Measurements from ENCODE around the gene KCTD13. TPM values are rescaled to one million over a fixed set of nuclear protein-coding genes. Genes with fewer than 3 reads are reported as not detected.
"Not testable (repeated sequence)": the region's sequence is repeated elsewhere in the genome, so short reads cannot be mapped to it uniquely, and the experiment has no call there.

Gene KCTD13
- polyA plus RNA-seq, 2 donors = 10.1 to 15.5 TPM

- WGBS, 2 donors = 85 to 90% methylated on average over 3 of the region's 3 CpGs
- Histone ChIP-seq H3K4me3 (ENCODE audit: low read depth in 1 of 2, low read length in 2 of 2) (no peak overlapping the region), H3K4me1 (ENCODE audit: control insufficient read depth in 2 of 2, insufficient read depth in 2 of 2, low read length in 1 of 2) (no peaks in the 10 kb centered on the region), H3K27me3 (ENCODE audit: control insufficient read depth in 1 of 2, insufficient read depth in 2 of 2, low read length in 2 of 2) (peaks cover 0 to 8% of the 10 kb centered on the region in 2 donors), H3K36me3 (ENCODE audit: control insufficient read depth in 2 of 2, insufficient read depth in 2 of 2, low read length in 1 of 2) (no peaks in the 10 kb centered on the region), H3K27ac (ENCODE audit: low read depth in 2 of 2, low read length in 1 of 2) (no peak overlapping the region), H3K9me3 (ENCODE audit: control insufficient read depth in 2 of 2, insufficient read depth in 1 of 2, low read depth in 1 of 2, low read length in 1 of 2) (no peaks in the 10 kb centered on the region)
Observed at GRCh38 chr16:29893553-29893952, 32.5 kb downstream of the KCTD13 start.

GRCh38 chr16:29892458-29892813 lies 33.6 kb downstream of the KCTD13 start:
- Histone ChIP-seq H3K9me3 (ENCODE audit: control insufficient read depth in 2 of 2, insufficient read depth in 1 of 2, low read depth in 1 of 2, low read length in 1 of 2) (no peaks in the 10 kb centered on the region), H3K36me3 (ENCODE audit: control insufficient read depth in 2 of 2, insufficient read depth in 2 of 2, low read length in 1 of 2) (no peaks in the 10 kb centered on the region), H3K4me3 (ENCODE audit: low read depth in 1 of 2, low read length in 2 of 2) (no peak overlapping the region), H3K27me3 (ENCODE audit: control insufficient read depth in 1 of 2, insufficient read depth in 2 of 2, low read length in 2 of 2) (no peaks in the 10 kb centered on the region), H3K4me1 (ENCODE audit: control insufficient read depth in 2 of 2, insufficient read depth in 2 of 2, low read length in 1 of 2) (no peaks in the 10 kb centered on the region), H3K27ac (ENCODE audit: low read depth in 2 of 2, low read length in 1 of 2) (no peak overlapping the region)
- WGBS, 2 donors = 83 to 91% methylated on average over 6 of the region's 6 CpGs

- H3K27ac ChIP-seq (ENCODE audit: low read depth in 2 of 2, low read length in 1 of 2) = no peak overlapping the region
- no peaks in the 10 kb centered on the region for H3K9me3 ChIP-seq (ENCODE audit: control insufficient read depth in 2 of 2, insufficient read depth in 1 of 2, low read depth in 1 of 2, low read length in 1 of 2)
- no peaks in the 10 kb centered on the region for H3K36me3 ChIP-seq (ENCODE audit: control insufficient read depth in 2 of 2, insufficient read depth in 2 of 2, low read length in 1 of 2)
- H3K4me1 ChIP-seq (ENCODE audit: control insufficient read depth in 2 of 2, insufficient read depth in 2 of 2, low read length in 1 of 2) = no peaks in the 10 kb centered on the region
- H3K27me3 ChIP-seq (ENCODE audit: control insufficient read depth in 1 of 2, insufficient read depth in 2 of 2, low read length in 2 of 2) = no peaks in the 10 kb centered on the region
- 68 to 77% methylated on average over 10 of the region's 10 CpGs for WGBS, 2 donors
- no peak overlapping the region for H3K4me3 ChIP-seq (ENCODE audit: low read depth in 1 of 2, low read length in 2 of 2)
Observed at GRCh38 chr16:29891525-29892457, 34.2 kb downstream of the KCTD13 start.

GRCh38 chr16:29889372-29889771 lies 36.7 kb downstream of the KCTD13 start:
- H3K27ac ChIP-seq (ENCODE audit: low read depth in 2 of 2, low read length in 1 of 2); H3K4me1 ChIP-seq (ENCODE audit: control insufficient read depth in 2 of 2, insufficient read depth in 2 of 2, low read length in 1 of 2); H3K36me3 ChIP-seq (ENCODE audit: control insufficient read depth in 2 of 2, insufficient read depth in 2 of 2, low read length in 1 of 2); H3K27me3 ChIP-seq (ENCODE audit: control insufficient read depth in 1 of 2, insufficient read depth in 2 of 2, low read length in 2 of 2); H3K4me3 ChIP-seq (ENCODE audit: low read depth in 1 of 2, low read length in 2 of 2); H3K9me3 ChIP-seq (ENCODE audit: control insufficient read depth in 2 of 2, insufficient read depth in 1 of 2, low read depth in 1 of 2, low read length in 1 of 2): not testable (repeated sequence)
- WGBS, 2 donors = 91 to 93% methylated on average over 3 of the region's 3 CpGs

GRCh38 chr16:29883987-29884386 lies 42.0 kb downstream of the KCTD13 start:
- no peaks in the 10 kb centered on the region for H3K9me3 ChIP-seq (ENCODE audit: control insufficient read depth in 2 of 2, insufficient read depth in 1 of 2, low read depth in 1 of 2, low read length in 1 of 2)
- no peaks in the 10 kb centered on the region for H3K4me1 ChIP-seq (ENCODE audit: control insufficient read depth in 2 of 2, insufficient read depth in 2 of 2, low read length in 1 of 2)
- H3K4me3 ChIP-seq (ENCODE audit: low read depth in 1 of 2, low read length in 2 of 2) = no peak overlapping the region
- WGBS, 2 donors = 83% methylated on average over 6 of the region's 6 CpGs
- H3K36me3 ChIP-seq (ENCODE audit: control insufficient read depth in 2 of 2, insufficient read depth in 2 of 2, low read length in 1 of 2) = no peaks in the 10 kb centered on the region
- no peaks in the 10 kb centered on the region for H3K27me3 ChIP-seq (ENCODE audit: control insufficient read depth in 1 of 2, insufficient read depth in 2 of 2, low read length in 2 of 2)
- H3K27ac ChIP-seq (ENCODE audit: low read depth in 2 of 2, low read length in 1 of 2) = no peak overlapping the region

- 85 to 93% methylated on average over 3 of the region's 3 CpGs for WGBS, 2 donors
- H3K27me3 ChIP-seq (ENCODE audit: control insufficient read depth in 1 of 2, insufficient read depth in 2 of 2, low read length in 2 of 2) = peaks cover 0 to 12% of the 10 kb centered on the region in 2 donors
- H3K4me3 ChIP-seq (ENCODE audit: low read depth in 1 of 2, low read length in 2 of 2) = no peak overlapping the region
- H3K9me3 ChIP-seq (ENCODE audit: control insufficient read depth in 2 of 2, insufficient read depth in 1 of 2, low read depth in 1 of 2, low read length in 1 of 2) = peaks cover 0 to 6% of the 10 kb centered on the region in 2 donors
- H3K4me1 ChIP-seq (ENCODE audit: control insufficient read depth in 2 of 2, insufficient read depth in 2 of 2, low read length in 1 of 2) = no peaks in the 10 kb centered on the region
- no peak overlapping the region for H3K27ac ChIP-seq (ENCODE audit: low read depth in 2 of 2, low read length in 1 of 2)
- H3K36me3 ChIP-seq (ENCODE audit: control insufficient read depth in 2 of 2, insufficient read depth in 2 of 2, low read length in 1 of 2) = no peaks in the 10 kb centered on the region
Observed at GRCh38 chr16:29881050-29881449, 45.0 kb downstream of the KCTD13 start.

- WGBS, 2 donors = 92 to 93% methylated on average over 14 of the region's 14 CpGs
- H3K36me3 ChIP-seq (ENCODE audit: control insufficient read depth in 2 of 2, insufficient read depth in 2 of 2, low read length in 1 of 2) = no peaks in the 10 kb centered on the region
- H3K27ac ChIP-seq (ENCODE audit: low read depth in 2 of 2, low read length in 1 of 2) = no peak overlapping the region
- peaks cover 0 to 13% of the 10 kb centered on the region in 2 donors for H3K27me3 ChIP-seq (ENCODE audit: control insufficient read depth in 1 of 2, insufficient read depth in 2 of 2, low read length in 2 of 2)
- no peak overlapping the region for H3K4me3 ChIP-seq (ENCODE audit: low read depth in 1 of 2, low read length in 2 of 2)
- peaks cover 0 to 6% of the 10 kb centered on the region in 2 donors for H3K9me3 ChIP-seq (ENCODE audit: control insufficient read depth in 2 of 2, insufficient read depth in 1 of 2, low read depth in 1 of 2, low read length in 1 of 2)
- no peaks in the 10 kb centered on the region for H3K4me1 ChIP-seq (ENCODE audit: control insufficient read depth in 2 of 2, insufficient read depth in 2 of 2, low read length in 1 of 2)
Observed at GRCh38 chr16:29878172-29878571, 47.9 kb downstream of the KCTD13 start.

GRCh38 chr16:29877266-29877961 lies 48.6 kb downstream of the KCTD13 start:
- no peaks in the 10 kb centered on the region for H3K36me3 ChIP-seq (ENCODE audit: control insufficient read depth in 2 of 2, insufficient read depth in 2 of 2, low read length in 1 of 2)
- WGBS, 2 donors = 19 to 40% methylated on average over 25 to 28 of the region's 28 CpGs
- no peak overlapping the region for H3K4me3 ChIP-seq (ENCODE audit: low read depth in 1 of 2, low read length in 2 of 2)
- peaks cover 0 to 6% of the 10 kb centered on the region in 2 donors for H3K9me3 ChIP-seq (ENCODE audit: control insufficient read depth in 2 of 2, insufficient read depth in 1 of 2, low read depth in 1 of 2, low read length in 1 of 2)
- H3K27me3 ChIP-seq (ENCODE audit: control insufficient read depth in 1 of 2, insufficient read depth in 2 of 2, low read length in 2 of 2) = peaks cover 0 to 13% of the 10 kb centered on the region in 2 donors
- no peak overlapping the region for H3K27ac ChIP-seq (ENCODE audit: low read depth in 2 of 2, low read length in 1 of 2)
- no peaks in the 10 kb centered on the region for H3K4me1 ChIP-seq (ENCODE audit: control insufficient read depth in 2 of 2, insufficient read depth in 2 of 2, low read length in 1 of 2)

GRCh38 chr16:29876594-29877249 lies 49.3 kb downstream of the KCTD13 start:
- peaks cover 0 to 13% of the 10 kb centered on the region in 2 donors for H3K27me3 ChIP-seq (ENCODE audit: control insufficient read depth in 1 of 2, insufficient read depth in 2 of 2, low read length in 2 of 2)
- H3K9me3 ChIP-seq (ENCODE audit: control insufficient read depth in 2 of 2, insufficient read depth in 1 of 2, low read depth in 1 of 2, low read length in 1 of 2) = peaks cover 0 to 6% of the 10 kb centered on the region in 2 donors
- no peaks in the 10 kb centered on the region for H3K36me3 ChIP-seq (ENCODE audit: control insufficient read depth in 2 of 2, insufficient read depth in 2 of 2, low read length in 1 of 2)
- WGBS, 2 donors = 14 to 27% methylated on average over 42 to 45 of the region's 45 CpGs
- H3K4me3 ChIP-seq (ENCODE audit: low read depth in 1 of 2, low read length in 2 of 2) = no peak overlapping the region
- H3K4me1 ChIP-seq (ENCODE audit: control insufficient read depth in 2 of 2, insufficient read depth in 2 of 2, low read length in 1 of 2) = no peaks in the 10 kb centered on the region
- no peak overlapping the region for H3K27ac ChIP-seq (ENCODE audit: low read depth in 2 of 2, low read length in 1 of 2)

Measured in esophagus (tissue), 2 donors.